HG03432 (cell line): Measurements from ENCODE around the gene TSSK6.

Experiments used
- ATAC-seq: cut with Tn5 transposase; IDR thresholded peaks from one replicate; pipeline ENCODE4 v1.9.1; 2021; ENCODE audit warnings: mild to moderate bottlenecking, moderate library complexity; ENCODE audit not compliant: unreplicated experiment

The TSSK6 gene

GRCh38 chr19:19514881-19515641 lies at the start of gene TSSK6:
Gene TSSK6 (minus strand): TSS chr19:19515548. CDS start chr19:19515427, 121 bp downstream.
- no peak for ATAC-seq

- ATAC-seq = no peak
Measured at GRCh38 chr19:19563348-19563848, 48.0 kb upstream of the TSSK6 start.

GRCh38 chr19:19562665-19563347 lies 47.5 kb upstream of the TSSK6 start:
- ATAC-seq = no peak

- ATAC-seq = no peak
Measured at GRCh38 chr19:19561946-19562664, 46.8 kb upstream of the TSSK6 start.

GRCh38 chr19:19559931-19560330 lies 44.6 kb upstream of the TSSK6 start:
- no peak for ATAC-seq

GRCh38 chr19:19558636-19559035 lies 43.3 kb upstream of the TSSK6 start:
- ATAC-seq = no peak

GRCh38 chr19:19558055-19558454 lies 42.7 kb upstream of the TSSK6 start:
- no peak for ATAC-seq

- no peak for ATAC-seq
Measured at GRCh38 chr19:19554074-19555023, 39.0 kb upstream of the TSSK6 start.

- ATAC-seq = no peak
Measured at GRCh38 chr19:19553670-19554069, 38.3 kb upstream of the TSSK6 start.

- no peak for ATAC-seq
Measured at GRCh38 chr19:19552798-19553197, 37.5 kb upstream of the TSSK6 start.

- ATAC-seq = no peak
Measured at GRCh38 chr19:19551853-19552192, 36.5 kb upstream of the TSSK6 start.

GRCh38 chr19:19550972-19551852 lies 35.9 kb upstream of the TSSK6 start:
- no peak for ATAC-seq

GRCh38 chr19:19550485-19550929 lies 35.2 kb upstream of the TSSK6 start:
- ATAC-seq = no peak

- no peak for ATAC-seq
Measured at GRCh38 chr19:19549804-19550464, 34.6 kb upstream of the TSSK6 start.

- no peak for ATAC-seq
Measured at GRCh38 chr19:19548915-19549759, 33.8 kb upstream of the TSSK6 start.

GRCh38 chr19:19547674-19548336 lies 32.5 kb upstream of the TSSK6 start:
- ATAC-seq = no peak

- ATAC-seq = no peak
Measured at GRCh38 chr19:19546751-19547162, 31.4 kb upstream of the TSSK6 start.
